ENCODE measurements around the gene JMJD6. TPM values are rescaled to one million over a fixed set of nuclear protein-coding genes. Genes with fewer than 3 reads are reported as not detected.

JMJD6 gene
- total and polyA plus RNA-seq, 9 of the 15 experiments (the other 6 are each of a cell fraction or from before 2014, with no cell fraction given): 2.5 to 52.3 (median 36.3) TPM

- H2AFZ ChIP-seq (ENCODE audit: low read depth, low read length): no peak overlapping the region
- H3K4me1 ChIP-seq (replicated peaks in 1 of 2; ENCODE audit: control insufficient read depth in 2 of 2, insufficient read depth in 2 of 2, low read length in 2 of 2): peaks cover 5 to 23% of the 10 kb centered on the region in 2 experiments
- H3K27me3 ChIP-seq (ENCODE audit: control insufficient read depth in 2 of 2, insufficient read depth in 2 of 2, low read length in 2 of 2): no peaks in the 10 kb centered on the region
- DNase-seq (ENCODE audit: extremely low read depth in 1 of 4, low spot score in 3 of 4): peak in 1 of 4 experiments; percentile 47
- H3K9me3 ChIP-seq (replicated peaks; ENCODE audit: control insufficient read depth, insufficient read depth, low read depth, low read length): no peaks in the 10 kb centered on the region
- ATAC-seq: no peak
- CTCF ChIA-PET (ENCODE audit: low intra/inter-chr PET ratio): no interaction called here
- BruUV-seq (replicated peaks): no TSS peak
- H4K20me1 ChIP-seq (replicated peaks; ENCODE audit: control insufficient read depth, insufficient read depth, low read length): peaks cover 31% of the 10 kb centered on the region
- POLR2A ChIA-PET: interaction anchor here (0.5 to 8.5 kb wide), 19 partner anchors 8 to 630 kb away, joined by 3 to 75 read pairs (median 3); partner anchors contain the start of genes JMJD6 and METTL23
- peak overlapping the region; percentile 94 for H3K27ac ChIP-seq (ENCODE audit: extremely low read depth, low read depth, low read length)
- H3K4me2 ChIP-seq (ENCODE audit: insufficient read depth, low read length): peak overlapping the region; percentile 85
- FAIRE-seq: no peak
- no peaks in the 10 kb centered on the region for H3K9me1 ChIP-seq (ENCODE audit: control insufficient read depth, insufficient read depth, low read length)
- peak overlapping the region; percentile 91 for H3K4me3 ChIP-seq
- H3K9ac ChIP-seq (ENCODE audit: insufficient read depth in 1 of 2, low read depth in 2 of 2, low read length in 2 of 2): peak overlapping the region; percentile 70 to 94; a peak in 3 of 4 replicates
- H3K36me3 ChIP-seq (ENCODE audit: control insufficient read depth, insufficient read depth, low read length): peaks cover 66% of the 10 kb centered on the region
- 6% methylated on average over 8 of the region's 8 CpGs for WGBS (ENCODE audit: insufficient coverage, low coverage, missing lambda C conversion rate)
- intact Hi-C loops (cut with micrococcal nuclease) (no loop called here), in situ Hi-C loops (cut with MboI) (no loop called here)
- peaks cover 87% of the 10 kb centered on the region for H3K79me2 ChIP-seq (ENCODE audit: control insufficient read depth, insufficient read depth, low read length)
- TF ChIP-seq POLR2G (IDR thresholded peaks at IDR 0.05; ENCODE audit: low read depth, low read length) (0 out of 2 replicates have a peak, but pooled peaks have one; percentile 4), NEUROD1 (IDR thresholded peaks at IDR 0.05; ENCODE audit: borderline replicate concordance, low read depth, low read length, partially characterized antibody) (no peak), MCM2 (IDR thresholded peaks at IDR 0.05; ENCODE audit: low read depth) (no peak), NCOR1 (IDR thresholded peaks at IDR 0.05) (0 out of 2 replicates have a peak, but pooled peaks have one; percentile 32), MXI1 (IDR thresholded peaks at IDR 0.05; ENCODE audit: low read depth, low read length) (no peak), GABPB2 (CRISPR knock-in tag; conservative IDR thresholded peaks at IDR 0.05) (no peak), MGA (IDR thresholded peaks at IDR 0.05) (no peak), MLLT1 (IDR thresholded peaks at IDR 0.05) (peak in 1 of 2 experiments; percentile 63; a peak in 2 of 4 replicates), SLC30A9 (CRISPR knock-in tag; IDR thresholded peaks at IDR 0.05) (no peak)
Measured at GRCh38 chr17:76734080-76734840, 7.9 kb upstream of the JMJD6 start.
